SK-N-SH treated with all-trans-retinoic acid at 6 μM for 48 hours (cell line): ENCODE results near the gene TGFBRAP1.

ENCODE experiments used
- ATAC-seq: fragments of 200-7000 bp; cut with Tn5 transposase; 3 replicates; pipeline ENCODE4 v1.9.1; 2020; ENCODE audit warnings: mild to moderate bottlenecking, moderate library complexity
- ARNTL ChIP-seq: fragments of 450-650 bp; formaldehyde crosslinking; IDR thresholded peaks from 2 replicates; pipeline ENCODE4 v1.5.0; 2020; ENCODE audit warnings: low read depth, mild to moderate bottlenecking, moderate library complexity, borderline replicate concordance
- BACH2 ChIP-seq: fragments of 250-450 bp; sonication (Bioruptor Pico); IDR thresholded peaks from 2 replicates; pipeline ENCODE4 v1.9.0; 2021; ENCODE audit warnings: mild to moderate bottlenecking, borderline replicate concordance
- CSDC2 ChIP-seq: fragments of 250-450 bp; sonication (Bioruptor Pico); IDR thresholded peaks from 2 replicates; pipeline ENCODE4 v1.5.0; 2020; ENCODE audit warnings: mild to moderate bottlenecking, moderate library complexity
- CSRNP3 ChIP-seq: fragments of 250-450 bp; sonication (Bioruptor Pico); IDR thresholded peaks from 2 replicates; pipeline ENCODE4 v1.5.1; 2021; ENCODE audit warnings: mild to moderate bottlenecking, moderate library complexity
- ESRRG ChIP-seq: fragments of 250-450 bp; sonication (Bioruptor Pico); IDR thresholded peaks from 2 replicates; pipeline ENCODE4 v1.6.1; 2021; ENCODE audit warnings: mild to moderate bottlenecking
- GLIS3 ChIP-seq: fragments of 250-450 bp; sonication (Bioruptor Pico); IDR thresholded peaks from 2 replicates; pipeline ENCODE4 v1.5.0; 2020; ENCODE audit warnings: mild to moderate bottlenecking, moderate library complexity
- OSR1 ChIP-seq: fragments of 250-450 bp; sonication (Bioruptor Pico); IDR thresholded peaks from 2 replicates; pipeline ENCODE4 v1.8.0; 2022; ENCODE audit warnings: moderate library complexity, mild to moderate bottlenecking, inconsistent platforms
- POU6F1 ChIP-seq: fragments of 250-450 bp; sonication (Bioruptor Pico); IDR thresholded peaks from 2 replicates; pipeline ENCODE4 v1.8.0; 2021; ENCODE audit warnings: low read depth, mild to moderate bottlenecking, moderate library complexity, borderline replicate concordance
- PPARA ChIP-seq: fragments of 250-450 bp; sonication (Bioruptor Pico); IDR thresholded peaks from 2 replicates; pipeline ENCODE4 v1.5.0; 2020; ENCODE audit warnings: mild to moderate bottlenecking, borderline replicate concordance
- RARB ChIP-seq: fragments of 250-450 bp; sonication (Bioruptor Pico); IDR thresholded peaks from 2 replicates; pipeline ENCODE4 v1.8.0; 2021; ENCODE audit warnings: mild to moderate bottlenecking, moderate library complexity
- SNAI2 ChIP-seq: fragments of 250-450 bp; sonication (Bioruptor Pico); IDR thresholded peaks from 2 replicates; pipeline ENCODE4 v1.5.0; 2020; ENCODE audit warnings: mild to moderate bottlenecking, moderate library complexity
- TCF4 ChIP-seq: fragments of 250-450 bp; sonication (Bioruptor Pico); IDR thresholded peaks from 2 replicates; pipeline ENCODE4 v1.8.0; 2021; ENCODE audit warnings: mild to moderate bottlenecking, moderate library complexity, borderline replicate concordance
- TOX ChIP-seq: fragments of 250-450 bp; sonication (Bioruptor Pico); IDR thresholded peaks from 2 replicates; pipeline ENCODE4 v1.8.0; 2021; ENCODE audit warnings: mild to moderate bottlenecking, moderate library complexity, borderline replicate concordance
- ZFP3 ChIP-seq: fragments of 250-450 bp; sonication (Bioruptor Pico); IDR thresholded peaks from 2 replicates; pipeline ENCODE4 v1.5.0; 2020; ENCODE audit warnings: mild to moderate bottlenecking, moderate library complexity
- ZFP30 ChIP-seq: fragments of 450-650 bp; formaldehyde crosslinking; IDR thresholded peaks from 2 replicates; pipeline ENCODE4 v1.5.0; 2022; ENCODE audit warnings: mild to moderate bottlenecking, moderate library complexity
- ZNF565 ChIP-seq: fragments of 450-650 bp; formaldehyde crosslinking; conservative IDR thresholded peaks from 2 replicates; pipeline ENCODE4 v1.5.0; 2020; ENCODE audit warnings: low read depth, mild to moderate bottlenecking, moderate library complexity
- ZNF70 ChIP-seq: fragments of 450-650 bp; formaldehyde crosslinking; IDR thresholded peaks from 2 replicates; pipeline ENCODE4 v1.5.0; 2020; ENCODE audit warnings: mild to moderate bottlenecking, moderate library complexity
- ZNF8 ChIP-seq: fragments of 450-650 bp; formaldehyde crosslinking; IDR thresholded peaks from 2 replicates; pipeline ENCODE4 v1.5.0; 2020; ENCODE audit warnings: mild to moderate bottlenecking, moderate library complexity
- TF ChIP-seq, protein P1 (sequence below): fragments of 250-450 bp; sonication (Bioruptor Pico); IDR thresholded peaks from 2 replicates; pipeline ENCODE4 v1.5.1; 2020; ENCODE audit warnings: low read depth, mild to moderate bottlenecking, moderate library complexity
- TF ChIP-seq, protein P2 (sequence below): fragments of 250-450 bp; sonication (Bioruptor Pico); IDR thresholded peaks from 2 replicates; pipeline ENCODE4 v1.5.0; 2020; ENCODE audit warnings: mild to moderate bottlenecking, moderate library complexity
- TF ChIP-seq, protein P3 (sequence below): fragments of 250-450 bp; sonication (Bioruptor Pico); IDR thresholded peaks from 2 replicates; pipeline ENCODE4 v1.8.0; 2020; ENCODE audit warnings: mild to moderate bottlenecking, moderate library complexity, borderline replicate concordance

TGFBRAP1 gene

GRCh38 chr2:105236060-105236424, 93.5 kb downstream of the TGFBRAP1 start:
- ATAC-seq = no peak
- TF ChIP-seq ZNF8 = no peak
- TF ChIP-seq TOX (CRISPR knock-in tag) = no peak
- TF ChIP-seq ZNF70 (CRISPR knock-in tag) = no peak
- no peak for TF ChIP-seq ZFP30 (CRISPR knock-in tag)
- no peak for TF ChIP-seq PPARA (CRISPR knock-in tag)
- TF ChIP-seq CSDC2 (CRISPR knock-in tag) = no peak
- no peak for TF ChIP-seq POU6F1 (CRISPR knock-in tag)
- TF ChIP-seq, protein P1, sequence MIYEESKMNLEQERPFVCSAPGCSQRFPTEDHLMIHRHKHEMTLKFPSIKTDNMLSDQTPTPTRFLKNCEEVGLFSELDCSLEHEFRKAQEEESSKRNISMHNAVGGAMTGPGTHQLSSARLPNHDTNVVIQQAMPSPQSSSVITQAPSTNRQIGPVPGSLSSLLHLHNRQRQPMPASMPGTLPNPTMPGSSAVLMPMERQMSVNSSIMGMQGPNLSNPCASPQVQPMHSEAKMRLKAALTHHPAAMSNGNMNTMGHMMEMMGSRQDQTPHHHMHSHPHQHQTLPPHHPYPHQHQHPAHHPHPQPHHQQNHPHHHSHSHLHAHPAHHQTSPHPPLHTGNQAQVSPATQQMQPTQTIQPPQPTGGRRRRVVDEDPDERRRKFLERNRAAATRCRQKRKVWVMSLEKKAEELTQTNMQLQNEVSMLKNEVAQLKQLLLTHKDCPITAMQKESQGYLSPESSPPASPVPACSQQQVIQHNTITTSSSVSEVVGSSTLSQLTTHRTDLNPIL (CRISPR knock-in tag) = no peak
- no peak for TF ChIP-seq GLIS3
- no peak for TF ChIP-seq BACH2
- TF ChIP-seq RARB = no peak
- no peak for TF ChIP-seq ZFP3 (CRISPR knock-in tag)
- no peak for TF ChIP-seq ZNF565 (CRISPR knock-in tag)
- TF ChIP-seq, all 23 proteins: peak for 0

- ATAC-seq = peak; percentile 82
- TF ChIP-seq, protein P2, sequence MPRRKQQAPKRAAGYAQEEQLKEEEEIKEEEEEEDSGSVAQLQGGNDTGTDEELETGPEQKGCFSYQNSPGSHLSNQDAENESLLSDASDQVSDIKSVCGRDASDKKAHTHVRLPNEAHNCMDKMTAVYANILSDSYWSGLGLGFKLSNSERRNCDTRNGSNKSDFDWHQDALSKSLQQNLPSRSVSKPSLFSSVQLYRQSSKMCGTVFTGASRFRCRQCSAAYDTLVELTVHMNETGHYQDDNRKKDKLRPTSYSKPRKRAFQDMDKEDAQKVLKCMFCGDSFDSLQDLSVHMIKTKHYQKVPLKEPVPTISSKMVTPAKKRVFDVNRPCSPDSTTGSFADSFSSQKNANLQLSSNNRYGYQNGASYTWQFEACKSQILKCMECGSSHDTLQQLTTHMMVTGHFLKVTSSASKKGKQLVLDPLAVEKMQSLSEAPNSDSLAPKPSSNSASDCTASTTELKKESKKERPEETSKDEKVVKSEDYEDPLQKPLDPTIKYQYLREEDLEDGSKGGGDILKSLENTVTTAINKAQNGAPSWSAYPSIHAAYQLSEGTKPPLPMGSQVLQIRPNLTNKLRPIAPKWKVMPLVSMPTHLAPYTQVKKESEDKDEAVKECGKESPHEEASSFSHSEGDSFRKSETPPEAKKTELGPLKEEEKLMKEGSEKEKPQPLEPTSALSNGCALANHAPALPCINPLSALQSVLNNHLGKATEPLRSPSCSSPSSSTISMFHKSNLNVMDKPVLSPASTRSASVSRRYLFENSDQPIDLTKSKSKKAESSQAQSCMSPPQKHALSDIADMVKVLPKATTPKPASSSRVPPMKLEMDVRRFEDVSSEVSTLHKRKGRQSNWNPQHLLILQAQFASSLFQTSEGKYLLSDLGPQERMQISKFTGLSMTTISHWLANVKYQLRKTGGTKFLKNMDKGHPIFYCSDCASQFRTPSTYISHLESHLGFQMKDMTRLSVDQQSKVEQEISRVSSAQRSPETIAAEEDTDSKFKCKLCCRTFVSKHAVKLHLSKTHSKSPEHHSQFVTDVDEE (CRISPR knock-in tag) = 0 out of 2 replicates have a peak, but pooled peaks have one; percentile 15
- TF ChIP-seq BACH2 = no peak
- TF ChIP-seq ZNF70 (CRISPR knock-in tag) = no peak
- TF ChIP-seq ZFP3 (CRISPR knock-in tag) = no peak
- TF ChIP-seq, protein P1 (CRISPR knock-in tag) = no peak
- no peak for TF ChIP-seq OSR1 (CRISPR knock-in tag)
- TF ChIP-seq SNAI2 (CRISPR knock-in tag) = no peak
Measured at GRCh38 chr2:105235388-105236059, 94.0 kb downstream of the TGFBRAP1 start.

DNA sequence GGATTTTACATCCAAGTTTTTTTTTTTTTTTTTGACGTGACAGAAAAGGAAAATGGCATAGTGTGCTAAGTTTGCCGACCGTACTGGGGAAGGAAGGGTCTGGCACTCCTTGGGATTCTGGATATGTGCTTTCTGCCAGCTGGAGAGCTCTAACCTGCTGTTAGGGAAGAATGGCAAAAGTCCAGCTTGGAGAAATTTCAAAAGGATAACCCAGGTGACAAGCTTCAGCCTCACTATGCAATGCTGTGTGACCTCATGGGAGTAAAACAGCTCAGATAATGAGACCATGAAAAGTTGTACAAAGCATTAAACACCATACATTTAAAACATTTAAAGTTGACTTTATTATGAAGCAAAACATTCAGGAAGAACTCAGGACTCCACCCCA, 98.3 kb downstream of the TGFBRAP1 start:
- ATAC-seq = no peak; the same call in 2 of the 3 replicates
- no peak for TF ChIP-seq ESRRG
- TF ChIP-seq ZFP30 (CRISPR knock-in tag) = no peak
- no peak for TF ChIP-seq ZNF70 (CRISPR knock-in tag)
- no peak for TF ChIP-seq ZNF565 (CRISPR knock-in tag)
- no peak for TF ChIP-seq BACH2
- TF ChIP-seq OSR1 (CRISPR knock-in tag) = no peak
- no peak for TF ChIP-seq POU6F1 (CRISPR knock-in tag)
- TF ChIP-seq, protein P3, sequence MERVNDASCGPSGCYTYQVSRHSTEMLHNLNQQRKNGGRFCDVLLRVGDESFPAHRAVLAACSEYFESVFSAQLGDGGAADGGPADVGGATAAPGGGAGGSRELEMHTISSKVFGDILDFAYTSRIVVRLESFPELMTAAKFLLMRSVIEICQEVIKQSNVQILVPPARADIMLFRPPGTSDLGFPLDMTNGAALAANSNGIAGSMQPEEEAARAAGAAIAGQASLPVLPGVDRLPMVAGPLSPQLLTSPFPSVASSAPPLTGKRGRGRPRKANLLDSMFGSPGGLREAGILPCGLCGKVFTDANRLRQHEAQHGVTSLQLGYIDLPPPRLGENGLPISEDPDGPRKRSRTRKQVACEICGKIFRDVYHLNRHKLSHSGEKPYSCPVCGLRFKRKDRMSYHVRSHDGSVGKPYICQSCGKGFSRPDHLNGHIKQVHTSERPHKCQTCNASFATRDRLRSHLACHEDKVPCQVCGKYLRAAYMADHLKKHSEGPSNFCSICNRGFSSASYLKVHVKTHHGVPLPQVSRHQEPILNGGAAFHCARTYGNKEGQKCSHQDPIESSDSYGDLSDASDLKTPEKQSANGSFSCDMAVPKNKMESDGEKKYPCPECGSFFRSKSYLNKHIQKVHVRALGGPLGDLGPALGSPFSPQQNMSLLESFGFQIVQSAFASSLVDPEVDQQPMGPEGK (CRISPR knock-in tag) = no peak
- TF ChIP-seq ARNTL (CRISPR knock-in tag) = no peak
- no peak; the same call in 1 of the 2 replicates for TF ChIP-seq TCF4 (CRISPR knock-in tag)
- TF ChIP-seq TOX (CRISPR knock-in tag) = no peak
- no peak for TF ChIP-seq CSRNP3 (CRISPR knock-in tag)
